ENCODE data around the gene SDHA. TPM values are rescaled to one million over a fixed set of nuclear protein-coding genes. Genes with fewer than 3 reads are reported as not detected.

SDHA gene
- total RNA-seq, 4 donors from 2014 or later = 67.7 to 95.3 (median 78.3) TPM

GRCh38 chr5:189486-189885 is 28.6 kb upstream of the SDHA start:
- no peak for TF ChIP-seq POLR2A (IDR thresholded peaks at IDR 0.05)
- no peak for TF ChIP-seq EP300 (IDR thresholded peaks at IDR 0.05)
- TF ChIP-seq, protein P1, sequence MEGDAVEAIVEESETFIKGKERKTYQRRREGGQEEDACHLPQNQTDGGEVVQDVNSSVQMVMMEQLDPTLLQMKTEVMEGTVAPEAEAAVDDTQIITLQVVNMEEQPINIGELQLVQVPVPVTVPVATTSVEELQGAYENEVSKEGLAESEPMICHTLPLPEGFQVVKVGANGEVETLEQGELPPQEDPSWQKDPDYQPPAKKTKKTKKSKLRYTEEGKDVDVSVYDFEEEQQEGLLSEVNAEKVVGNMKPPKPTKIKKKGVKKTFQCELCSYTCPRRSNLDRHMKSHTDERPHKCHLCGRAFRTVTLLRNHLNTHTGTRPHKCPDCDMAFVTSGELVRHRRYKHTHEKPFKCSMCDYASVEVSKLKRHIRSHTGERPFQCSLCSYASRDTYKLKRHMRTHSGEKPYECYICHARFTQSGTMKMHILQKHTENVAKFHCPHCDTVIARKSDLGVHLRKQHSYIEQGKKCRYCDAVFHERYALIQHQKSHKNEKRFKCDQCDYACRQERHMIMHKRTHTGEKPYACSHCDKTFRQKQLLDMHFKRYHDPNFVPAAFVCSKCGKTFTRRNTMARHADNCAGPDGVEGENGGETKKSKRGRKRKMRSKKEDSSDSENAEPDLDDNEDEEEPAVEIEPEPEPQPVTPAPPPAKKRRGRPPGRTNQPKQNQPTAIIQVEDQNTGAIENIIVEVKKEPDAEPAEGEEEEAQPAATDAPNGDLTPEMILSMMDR (IDR thresholded peaks at IDR 0.05) = no peak
- DNase-seq (ENCODE audit: low spot score in 2 of 2) = no peak
- peaks cover 0 to 11% (median 0%) of the 10 kb centered on the region in 4 donors for H3K4me1 ChIP-seq
- no peak overlapping the region for H3K27ac ChIP-seq
- no peaks in the 10 kb centered on the region for H3K36me3 ChIP-seq
- no peak overlapping the region for H3K4me3 ChIP-seq
- no peaks in the 10 kb centered on the region for H3K9me3 ChIP-seq
- 93 to 96% methylated on average over 9 of the region's 10 CpGs for WGBS, 2 donors
- peaks cover 0 to 56% of the 10 kb centered on the region in 2 donors for H3K27me3 ChIP-seq

DNA sequence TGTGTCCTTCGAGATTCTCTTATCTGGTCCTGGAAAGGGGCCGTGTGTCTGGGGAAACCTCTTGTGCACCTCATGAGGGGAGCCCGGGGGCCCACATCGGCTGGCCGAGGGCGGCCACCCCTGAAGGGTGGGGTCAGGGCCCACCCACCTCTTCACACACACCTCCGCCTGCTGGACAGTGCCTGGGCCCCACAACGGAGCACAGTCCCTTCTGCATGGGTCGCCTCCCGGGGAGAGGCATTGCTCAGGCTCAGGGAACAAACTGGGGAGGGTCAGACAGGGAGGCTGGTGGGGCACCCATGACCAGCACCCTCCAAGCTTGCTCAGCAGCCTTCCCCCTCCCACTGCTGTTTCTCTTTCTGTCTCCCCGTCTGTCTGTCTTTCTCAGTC is 28.1 kb upstream of the SDHA start:
- Histone ChIP-seq H3K27me3 (peaks cover 0 to 56% of the 10 kb centered on the region in 2 donors), H3K4me1 (peaks cover 0 to 11% (median 0%) of the 10 kb centered on the region in 4 donors), H3K36me3 (no peaks in the 10 kb centered on the region), H3K9me3 (no peaks in the 10 kb centered on the region), H3K27ac (no peak overlapping the region), H3K4me3 (no peak overlapping the region)
- no peak for DNase-seq (ENCODE audit: low spot score in 2 of 2)
- 63 to 64% methylated on average over 11 of the region's 11 CpGs for WGBS, 2 donors
- no peak for TF ChIP-seq EP300 (IDR thresholded peaks at IDR 0.05)
- no peak for TF ChIP-seq POLR2A (IDR thresholded peaks at IDR 0.05)
- TF ChIP-seq, protein P1 (IDR thresholded peaks at IDR 0.05) = no peak

DNA sequence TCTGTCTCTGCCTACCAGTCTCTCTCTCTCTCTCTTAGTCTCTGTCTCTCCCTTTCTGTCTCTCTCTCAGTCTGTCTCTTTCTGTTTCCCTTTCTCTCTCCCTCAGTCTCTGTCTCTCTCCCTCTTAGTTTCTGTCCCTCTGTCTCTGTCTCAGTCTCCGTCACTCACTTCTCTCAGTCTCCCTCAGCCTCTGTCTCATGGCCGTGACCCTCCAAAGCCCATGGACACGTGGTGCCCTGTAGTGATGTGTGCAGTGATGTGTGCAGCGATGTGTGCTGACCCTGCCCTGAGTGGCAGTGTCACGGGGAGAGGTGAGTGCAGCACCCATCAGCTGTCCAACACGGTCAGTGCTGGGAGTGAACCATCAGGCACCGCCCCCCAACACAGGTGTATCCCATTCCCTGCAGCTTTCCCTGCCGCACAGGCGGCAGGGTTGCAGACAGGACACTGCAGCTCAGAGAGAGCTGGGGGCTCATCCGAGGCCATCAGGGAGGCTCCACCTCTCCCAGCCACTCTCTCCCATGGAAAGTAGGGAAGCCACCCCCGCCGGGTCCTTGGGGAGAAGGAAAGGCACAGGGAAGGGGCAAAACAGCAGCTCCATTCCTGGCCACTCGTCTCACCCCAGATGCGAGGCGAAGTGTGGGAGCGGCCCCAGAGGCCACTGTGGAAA is 27.6 kb upstream of the SDHA start:
- Histone ChIP-seq H3K4me1 (peaks cover 0 to 11% (median 0%) of the 10 kb centered on the region in 4 donors), H3K36me3 (no peaks in the 10 kb centered on the region), H3K27me3 (peaks cover 0 to 56% of the 10 kb centered on the region in 2 donors), H3K4me3 (no peak overlapping the region), H3K9me3 (no peaks in the 10 kb centered on the region), H3K27ac (no peak overlapping the region)
- DNase-seq (ENCODE audit: low spot score in 2 of 2) = no peak
- 50 to 60% methylated on average over 11 to 15 of the region's 16 CpGs for WGBS, 2 donors
- no peak for TF ChIP-seq POLR2A (IDR thresholded peaks at IDR 0.05)
- TF ChIP-seq, protein P1 (IDR thresholded peaks at IDR 0.05) = no peak
- no peak for TF ChIP-seq EP300 (IDR thresholded peaks at IDR 0.05)

DNA sequence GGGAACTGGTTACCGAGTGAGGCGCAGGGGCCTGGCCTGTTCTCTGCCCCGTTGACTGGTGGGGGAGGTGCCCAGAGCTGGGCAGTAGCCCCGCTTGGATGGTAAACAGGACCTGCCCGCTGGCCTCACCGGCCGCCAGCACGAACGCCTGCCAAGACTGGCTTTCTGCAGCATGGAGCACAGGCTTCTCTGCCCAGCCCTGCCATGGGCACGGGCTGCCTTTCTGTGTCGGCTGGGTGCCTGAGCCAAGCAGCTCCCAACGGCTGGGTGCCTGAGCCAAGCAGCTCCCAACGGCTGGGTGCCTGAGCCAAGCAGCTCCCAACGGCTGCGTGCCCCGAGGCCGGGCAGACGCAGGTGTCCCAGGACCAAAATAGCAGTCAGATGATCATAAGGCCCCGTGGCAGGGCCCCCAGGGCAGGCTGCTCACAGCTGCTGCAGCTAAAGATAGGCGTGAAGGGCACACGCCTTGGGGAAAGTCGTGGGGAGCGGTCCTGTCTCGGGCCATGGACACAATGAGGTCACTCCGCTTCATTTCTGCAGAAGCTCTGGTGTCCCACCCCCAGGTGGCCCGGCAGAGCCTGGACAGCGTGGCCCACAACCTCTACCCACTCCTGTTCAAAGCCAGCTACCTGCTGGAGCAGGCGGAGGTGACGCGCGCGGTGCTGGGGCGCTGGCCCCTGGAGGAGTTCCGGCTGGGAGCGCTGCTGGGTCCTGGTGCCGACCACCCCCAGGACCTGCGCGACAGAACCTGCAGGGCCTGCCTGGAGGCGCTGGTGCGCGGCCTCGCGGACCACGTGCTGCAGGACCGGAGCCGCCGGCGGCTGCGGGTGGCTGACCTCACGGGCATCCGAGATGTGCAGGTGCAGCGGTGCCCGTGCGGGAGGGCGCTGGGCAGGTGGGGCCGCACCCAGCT is 26.8 kb upstream of the SDHA start, which contains the start of gene LRRC14B:
Gene LRRC14B (plus strand): TSS at position 460 of the 913 bp plus-strand sequence. CDS start 44 bp downstream, at position 504.
- Histone ChIP-seq H3K9me3 (no peaks in the 10 kb centered on the region), H3K27ac (no peak within 1 kb of the TSS), H3K4me3 (no peak within 1 kb of the TSS), H3K36me3 (no peaks in the 10 kb centered on the region), H3K4me1 (peaks cover 0 to 11% (median 0%) of the 10 kb centered on the region in 4 donors), H3K27me3 (peaks cover 0 to 56% of the 10 kb centered on the region in 2 donors)
- no peak for DNase-seq (ENCODE audit: low spot score in 2 of 2)
- 16 to 30% methylated on average over 21 to 37 of the region's 56 CpGs for WGBS, 2 donors
- TF ChIP-seq, protein P1 (IDR thresholded peaks at IDR 0.05) = no peak
- TF ChIP-seq POLR2A (IDR thresholded peaks at IDR 0.05) (no peak), EP300 (IDR thresholded peaks at IDR 0.05) (no peak)
